HG02610 (cell line): ENCODE results near the gene ANKRD13B.

Source experiments
- ATAC-seq: cut with Tn5 transposase; IDR thresholded peaks from one replicate; pipeline ENCODE4 v1.9.1; 2021; ENCODE audit warnings: mild to moderate bottlenecking, moderate library complexity; ENCODE audit not compliant: unreplicated experiment

ANKRD13B gene

GRCh38 chr17:29616300-29617048 is 23.5 kb downstream of the ANKRD13B start:
- ATAC-seq: no peak

- ATAC-seq: peak; percentile 50
Observed at GRCh38 chr17:29617125-29617480, 24.2 kb downstream of the ANKRD13B start.

GRCh38 chr17:29617481-29618271 is 24.7 kb downstream of the ANKRD13B start:
- ATAC-seq: no peak

- no peak for ATAC-seq
Observed at GRCh38 chr17:29618272-29619065, 25.5 kb downstream of the ANKRD13B start.

GRCh38 chr17:29619251-29619650 is 26.3 kb downstream of the ANKRD13B start:
- no peak for ATAC-seq

- no peak for ATAC-seq
Observed at GRCh38 chr17:29620271-29620670, 27.3 kb downstream of the ANKRD13B start.

- ATAC-seq: no peak
Observed at GRCh38 chr17:29620779-29621500, 28.0 kb downstream of the ANKRD13B start.

GRCh38 chr17:29621751-29622194 is 28.8 kb downstream of the ANKRD13B start:
- ATAC-seq: no peak

- peak; percentile 45 for ATAC-seq
Observed at GRCh38 chr17:29622337-29623282, 29.7 kb downstream of the ANKRD13B start, which contains the start of gene CORO6. TSS of gene CORO6 (minus strand) at chr17:29622912. CDS start at chr17:29621421, 1,491 bp downstream.

- ATAC-seq: no peak
Observed at GRCh38 chr17:29623283-29623647, 30.3 kb downstream of the ANKRD13B start.

GRCh38 chr17:29624586-29624985 is 31.7 kb downstream of the ANKRD13B start:
- ATAC-seq: no peak

GRCh38 chr17:29625037-29625750 is 32.3 kb downstream of the ANKRD13B start:
- ATAC-seq: no peak

- no peak for ATAC-seq
Observed at GRCh38 chr17:29627951-29628350, 35.0 kb downstream of the ANKRD13B start.

GRCh38 chr17:29628644-29629043 is 35.7 kb downstream of the ANKRD13B start:
- ATAC-seq: no peak

GRCh38 chr17:29629839-29630238 is 36.9 kb downstream of the ANKRD13B start:
- no peak for ATAC-seq

- no peak for ATAC-seq
Observed at GRCh38 chr17:29630630-29631193, 37.8 kb downstream of the ANKRD13B start.

- no peak for ATAC-seq
Observed at GRCh38 chr17:29633886-29634285, 41.0 kb downstream of the ANKRD13B start.

- ATAC-seq: no peak
Observed at GRCh38 chr17:29640413-29640812, 47.5 kb downstream of the ANKRD13B start.
